Measurements from ENCODE around the gene PROX1. TPM values are rescaled to one million over a fixed set of nuclear protein-coding genes. Genes with fewer than 3 reads are reported as not detected.

Gene PROX1
- total and polyA plus RNA-seq, 2 of the 8 experiments (the other 6 are each of a cell fraction or from before 2014, with no cell fraction given) = 0.30 to 2.0 TPM

DNA sequence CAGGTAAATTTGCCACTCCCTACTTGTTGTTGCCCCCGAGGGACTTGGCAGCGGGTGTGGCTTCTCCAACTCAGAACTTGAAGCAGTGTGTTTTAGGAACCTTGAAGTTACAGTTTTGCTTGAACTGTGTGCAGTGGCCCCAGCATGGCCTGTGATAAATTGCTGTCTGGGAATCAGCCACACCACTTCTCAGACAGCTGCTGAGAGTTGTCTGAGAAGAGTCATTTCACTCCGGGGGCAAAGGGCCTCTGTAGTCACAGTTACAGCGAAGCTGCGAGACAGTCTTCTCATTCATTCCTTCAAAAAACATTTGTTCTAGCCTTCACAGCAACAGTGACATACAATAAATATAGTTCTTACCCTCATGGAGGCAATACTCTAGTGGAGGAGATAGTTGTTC, 70.3 kb downstream of the PROX1 start (continued):
- TF ChIP-seq, protein P1, sequence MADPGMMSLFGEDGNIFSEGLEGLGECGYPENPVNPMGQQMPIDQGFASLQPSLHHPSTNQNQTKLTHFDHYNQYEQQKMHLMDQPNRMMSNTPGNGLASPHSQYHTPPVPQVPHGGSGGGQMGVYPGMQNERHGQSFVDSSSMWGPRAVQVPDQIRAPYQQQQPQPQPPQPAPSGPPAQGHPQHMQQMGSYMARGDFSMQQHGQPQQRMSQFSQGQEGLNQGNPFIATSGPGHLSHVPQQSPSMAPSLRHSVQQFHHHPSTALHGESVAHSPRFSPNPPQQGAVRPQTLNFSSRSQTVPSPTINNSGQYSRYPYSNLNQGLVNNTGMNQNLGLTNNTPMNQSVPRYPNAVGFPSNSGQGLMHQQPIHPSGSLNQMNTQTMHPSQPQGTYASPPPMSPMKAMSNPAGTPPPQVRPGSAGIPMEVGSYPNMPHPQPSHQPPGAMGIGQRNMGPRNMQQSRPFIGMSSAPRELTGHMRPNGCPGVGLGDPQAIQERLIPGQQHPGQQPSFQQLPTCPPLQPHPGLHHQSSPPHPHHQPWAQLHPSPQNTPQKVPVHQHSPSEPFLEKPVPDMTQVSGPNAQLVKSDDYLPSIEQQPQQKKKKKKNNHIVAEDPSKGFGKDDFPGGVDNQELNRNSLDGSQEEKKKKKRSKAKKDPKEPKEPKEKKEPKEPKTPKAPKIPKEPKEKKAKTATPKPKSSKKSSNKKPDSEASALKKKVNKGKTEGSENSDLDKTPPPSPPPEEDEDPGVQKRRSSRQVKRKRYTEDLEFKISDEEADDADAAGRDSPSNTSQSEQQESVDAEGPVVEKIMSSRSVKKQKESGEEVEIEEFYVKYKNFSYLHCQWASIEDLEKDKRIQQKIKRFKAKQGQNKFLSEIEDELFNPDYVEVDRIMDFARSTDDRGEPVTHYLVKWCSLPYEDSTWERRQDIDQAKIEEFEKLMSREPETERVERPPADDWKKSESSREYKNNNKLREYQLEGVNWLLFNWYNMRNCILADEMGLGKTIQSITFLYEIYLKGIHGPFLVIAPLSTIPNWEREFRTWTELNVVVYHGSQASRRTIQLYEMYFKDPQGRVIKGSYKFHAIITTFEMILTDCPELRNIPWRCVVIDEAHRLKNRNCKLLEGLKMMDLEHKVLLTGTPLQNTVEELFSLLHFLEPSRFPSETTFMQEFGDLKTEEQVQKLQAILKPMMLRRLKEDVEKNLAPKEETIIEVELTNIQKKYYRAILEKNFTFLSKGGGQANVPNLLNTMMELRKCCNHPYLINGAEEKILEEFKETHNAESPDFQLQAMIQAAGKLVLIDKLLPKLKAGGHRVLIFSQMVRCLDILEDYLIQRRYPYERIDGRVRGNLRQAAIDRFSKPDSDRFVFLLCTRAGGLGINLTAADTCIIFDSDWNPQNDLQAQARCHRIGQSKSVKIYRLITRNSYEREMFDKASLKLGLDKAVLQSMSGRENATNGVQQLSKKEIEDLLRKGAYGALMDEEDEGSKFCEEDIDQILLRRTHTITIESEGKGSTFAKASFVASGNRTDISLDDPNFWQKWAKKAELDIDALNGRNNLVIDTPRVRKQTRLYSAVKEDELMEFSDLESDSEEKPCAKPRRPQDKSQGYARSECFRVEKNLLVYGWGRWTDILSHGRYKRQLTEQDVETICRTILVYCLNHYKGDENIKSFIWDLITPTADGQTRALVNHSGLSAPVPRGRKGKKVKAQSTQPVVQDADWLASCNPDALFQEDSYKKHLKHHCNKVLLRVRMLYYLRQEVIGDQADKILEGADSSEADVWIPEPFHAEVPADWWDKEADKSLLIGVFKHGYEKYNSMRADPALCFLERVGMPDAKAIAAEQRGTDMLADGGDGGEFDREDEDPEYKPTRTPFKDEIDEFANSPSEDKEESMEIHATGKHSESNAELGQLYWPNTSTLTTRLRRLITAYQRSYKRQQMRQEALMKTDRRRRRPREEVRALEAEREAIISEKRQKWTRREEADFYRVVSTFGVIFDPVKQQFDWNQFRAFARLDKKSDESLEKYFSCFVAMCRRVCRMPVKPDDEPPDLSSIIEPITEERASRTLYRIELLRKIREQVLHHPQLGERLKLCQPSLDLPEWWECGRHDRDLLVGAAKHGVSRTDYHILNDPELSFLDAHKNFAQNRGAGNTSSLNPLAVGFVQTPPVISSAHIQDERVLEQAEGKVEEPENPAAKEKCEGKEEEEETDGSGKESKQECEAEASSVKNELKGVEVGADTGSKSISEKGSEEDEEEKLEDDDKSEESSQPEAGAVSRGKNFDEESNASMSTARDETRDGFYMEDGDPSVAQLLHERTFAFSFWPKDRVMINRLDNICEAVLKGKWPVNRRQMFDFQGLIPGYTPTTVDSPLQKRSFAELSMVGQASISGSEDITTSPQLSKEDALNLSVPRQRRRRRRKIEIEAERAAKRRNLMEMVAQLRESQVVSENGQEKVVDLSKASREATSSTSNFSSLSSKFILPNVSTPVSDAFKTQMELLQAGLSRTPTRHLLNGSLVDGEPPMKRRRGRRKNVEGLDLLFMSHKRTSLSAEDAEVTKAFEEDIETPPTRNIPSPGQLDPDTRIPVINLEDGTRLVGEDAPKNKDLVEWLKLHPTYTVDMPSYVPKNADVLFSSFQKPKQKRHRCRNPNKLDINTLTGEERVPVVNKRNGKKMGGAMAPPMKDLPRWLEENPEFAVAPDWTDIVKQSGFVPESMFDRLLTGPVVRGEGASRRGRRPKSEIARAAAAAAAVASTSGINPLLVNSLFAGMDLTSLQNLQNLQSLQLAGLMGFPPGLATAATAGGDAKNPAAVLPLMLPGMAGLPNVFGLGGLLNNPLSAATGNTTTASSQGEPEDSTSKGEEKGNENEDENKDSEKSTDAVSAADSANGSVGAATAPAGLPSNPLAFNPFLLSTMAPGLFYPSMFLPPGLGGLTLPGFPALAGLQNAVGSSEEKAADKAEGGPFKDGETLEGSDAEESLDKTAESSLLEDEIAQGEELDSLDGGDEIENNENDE (IDR thresholded peaks at IDR 0.05; ENCODE audit: insufficient replicate concordance, low read length) = no peak
- TF ChIP-seq HDAC6 (IDR thresholded peaks at IDR 0.05; ENCODE audit: low read depth, low read length) (no peak), KDM4A (IDR thresholded peaks at IDR 0.05; ENCODE audit: low read depth, low read length, severe bottlenecking) (no peak), MAX (IDR thresholded peaks at IDR 0.05) (no peak), CHD1 (IDR thresholded peaks at IDR 0.05; ENCODE audit: low read depth, low read length) (no peak)
